HL-60 (cell line): ENCODE measurements around the gene ARL8A.

Experiments
- GABPA ChIP-seq: IDR thresholded peaks from 2 replicates; pipeline ENCODE4 v1.6.1; 2012; ENCODE audit warnings: low read depth
- POLR2AphosphoS5 ChIP-seq: IDR thresholded peaks from 2 replicates; pipeline ENCODE4 v1.6.1; 2012; ENCODE audit warnings: low read depth
- REST ChIP-seq: IDR thresholded peaks from 2 replicates; pipeline ENCODE4 v1.6.1; 2012; ENCODE audit warnings: low read depth; ENCODE audit not compliant: insufficient replicate concordance
- TF ChIP-seq, protein P1 (sequence below): IDR thresholded peaks from one replicate; pipeline ENCODE4 v1.5.1; 2011; ENCODE audit warnings: low read length, control low read depth, inconsistent platforms; ENCODE audit not compliant: insufficient read depth

DNA sequence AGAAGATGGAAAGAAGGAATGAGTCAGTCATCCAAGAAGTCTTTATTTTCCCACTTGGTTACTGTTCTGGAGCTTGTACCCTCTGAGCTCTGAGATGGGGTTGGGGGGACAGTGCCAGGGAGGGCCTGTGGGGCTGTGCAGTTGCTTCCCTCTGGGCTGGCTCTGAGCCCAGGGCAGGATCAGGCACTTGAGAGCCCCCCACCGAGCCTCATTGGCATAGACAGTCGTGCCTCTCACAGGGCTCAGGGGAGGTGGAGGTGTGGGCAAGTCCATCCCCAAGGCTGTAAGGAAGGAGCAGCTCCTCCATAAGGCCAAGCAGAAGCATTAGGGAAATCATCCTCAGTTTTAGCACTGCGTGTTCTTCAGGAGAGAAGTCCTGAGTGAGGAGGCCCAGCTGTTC, 2.5 kb upstream of the ARL8A start:
- TF ChIP-seq, protein P1, sequence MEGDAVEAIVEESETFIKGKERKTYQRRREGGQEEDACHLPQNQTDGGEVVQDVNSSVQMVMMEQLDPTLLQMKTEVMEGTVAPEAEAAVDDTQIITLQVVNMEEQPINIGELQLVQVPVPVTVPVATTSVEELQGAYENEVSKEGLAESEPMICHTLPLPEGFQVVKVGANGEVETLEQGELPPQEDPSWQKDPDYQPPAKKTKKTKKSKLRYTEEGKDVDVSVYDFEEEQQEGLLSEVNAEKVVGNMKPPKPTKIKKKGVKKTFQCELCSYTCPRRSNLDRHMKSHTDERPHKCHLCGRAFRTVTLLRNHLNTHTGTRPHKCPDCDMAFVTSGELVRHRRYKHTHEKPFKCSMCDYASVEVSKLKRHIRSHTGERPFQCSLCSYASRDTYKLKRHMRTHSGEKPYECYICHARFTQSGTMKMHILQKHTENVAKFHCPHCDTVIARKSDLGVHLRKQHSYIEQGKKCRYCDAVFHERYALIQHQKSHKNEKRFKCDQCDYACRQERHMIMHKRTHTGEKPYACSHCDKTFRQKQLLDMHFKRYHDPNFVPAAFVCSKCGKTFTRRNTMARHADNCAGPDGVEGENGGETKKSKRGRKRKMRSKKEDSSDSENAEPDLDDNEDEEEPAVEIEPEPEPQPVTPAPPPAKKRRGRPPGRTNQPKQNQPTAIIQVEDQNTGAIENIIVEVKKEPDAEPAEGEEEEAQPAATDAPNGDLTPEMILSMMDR, result no peak
- TF ChIP-seq POLR2AphosphoS5, result no peak; the same call in 1 of the 2 replicates
- TF ChIP-seq REST, result no peak
- no peak for TF ChIP-seq GABPA
